Measurements from ENCODE around the gene VMAC. TPM values are rescaled to one million over a fixed set of nuclear protein-coding genes. Genes with fewer than 3 reads are reported as not detected.
A peak's percentile ranks its signal among the peaks of the same experiment; 100 is the strongest.

VMAC gene
- total and polyA plus RNA-seq, 2 of the 13 experiments (the other 11 are each of a cell fraction or from before 2014, with no cell fraction given), result 2.4 TPM

GRCh38 chr19:5880604-5881078 lies 24.0 kb upstream of the VMAC start (continued):
- no peak; the same call in 1 of the 2 replicates for TF ChIP-seq MXD3 (CRISPR knock-in tag; IDR thresholded peaks at IDR 0.05)
- TF ChIP-seq LCORL (IDR thresholded peaks at IDR 0.05), result no peak
- TF ChIP-seq LCORL (CRISPR knock-in tag; IDR thresholded peaks at IDR 0.05), result peak; percentile 97
- TF ChIP-seq ZKSCAN8 (CRISPR knock-in tag; IDR thresholded peaks at IDR 0.05; ENCODE audit: borderline replicate concordance), result peak; percentile 78; the same call in 1 of the 2 replicates
- no peak for TF ChIP-seq GATA4 (IDR thresholded peaks at IDR 0.05; ENCODE audit: borderline replicate concordance, low read depth)
- peak; percentile 82 for TF ChIP-seq HNRNPL (IDR thresholded peaks at IDR 0.05; ENCODE audit: low read depth, low read length)
- TF ChIP-seq RCOR2 (CRISPR knock-in tag; IDR thresholded peaks at IDR 0.05), result peak; percentile 67; the same call in 1 of the 2 replicates
- TF ChIP-seq GZF1 (CRISPR knock-in tag; IDR thresholded peaks at IDR 0.05), result no peak
- TF ChIP-seq CC2D1A (CRISPR knock-in tag; IDR thresholded peaks at IDR 0.05), result no peak
- TF ChIP-seq ZNF589 (CRISPR knock-in tag; conservative IDR thresholded peaks at IDR 0.05), result no peak
- 0 out of 2 replicates have a peak, but pooled peaks have one; percentile 43 for TF ChIP-seq ZNF124 (CRISPR knock-in tag; IDR thresholded peaks at IDR 0.05)
- TF ChIP-seq KDM6A (CRISPR knock-in tag; IDR thresholded peaks at IDR 0.05; ENCODE audit: low read depth), result no peak; the same call in 1 of the 2 replicates
- TF ChIP-seq, protein P1, sequence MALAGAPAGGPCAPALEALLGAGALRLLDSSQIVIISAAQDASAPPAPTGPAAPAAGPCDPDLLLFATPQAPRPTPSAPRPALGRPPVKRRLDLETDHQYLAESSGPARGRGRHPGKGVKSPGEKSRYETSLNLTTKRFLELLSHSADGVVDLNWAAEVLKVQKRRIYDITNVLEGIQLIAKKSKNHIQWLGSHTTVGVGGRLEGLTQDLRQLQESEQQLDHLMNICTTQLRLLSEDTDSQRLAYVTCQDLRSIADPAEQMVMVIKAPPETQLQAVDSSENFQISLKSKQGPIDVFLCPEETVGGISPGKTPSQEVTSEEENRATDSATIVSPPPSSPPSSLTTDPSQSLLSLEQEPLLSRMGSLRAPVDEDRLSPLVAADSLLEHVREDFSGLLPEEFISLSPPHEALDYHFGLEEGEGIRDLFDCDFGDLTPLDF (CRISPR knock-in tag; IDR thresholded peaks at IDR 0.05), result peak; percentile 33; the same call in 1 of the 2 replicates
- TF ChIP-seq POGK (CRISPR knock-in tag; conservative IDR thresholded peaks at IDR 0.05), result no peak; the same call in 1 of the 2 replicates
- TF ChIP-seq ZNF543 (CRISPR knock-in tag; IDR thresholded peaks at IDR 0.05), result peak; percentile 100
- TF ChIP-seq SPEN (CRISPR knock-in tag; IDR thresholded peaks at IDR 0.05; ENCODE audit: low read depth), result peak; percentile 51; the same call in 1 of the 2 replicates
- TF ChIP-seq TSC22D2 (CRISPR knock-in tag; IDR thresholded peaks at IDR 0.05; ENCODE audit: borderline replicate concordance), result no peak
- TF ChIP-seq CBX5 (CRISPR knock-in tag; IDR thresholded peaks at IDR 0.05; ENCODE audit: borderline replicate concordance), result no peak; the same call in 1 of the 2 replicates
- TF ChIP-seq ATF7-NPFF (CRISPR knock-in tag; IDR thresholded peaks at IDR 0.05; ENCODE audit: low read depth), result no peak
- TF ChIP-seq ZNF362 (CRISPR knock-in tag; IDR thresholded peaks at IDR 0.05; ENCODE audit: borderline replicate concordance), result no peak; the same call in 1 of the 2 replicates
- TF ChIP-seq PTBP1 (IDR thresholded peaks at IDR 0.05; ENCODE audit: low read depth, low read length, poor library complexity, severe bottlenecking), result no peak
- no peak; the same call in 1 of the 2 replicates for TF ChIP-seq ARNTL (CRISPR knock-in tag; IDR thresholded peaks at IDR 0.05)
- TF ChIP-seq ZC3H4 (CRISPR knock-in tag; IDR thresholded peaks at IDR 0.05; ENCODE audit: borderline replicate concordance), result no peak
- TF ChIP-seq CREM (IDR thresholded peaks at IDR 0.05), result peak; percentile 73
- no peak for TF ChIP-seq CREM (CRISPR knock-in tag; IDR thresholded peaks at IDR 0.05)
- no peak for TF ChIP-seq HNRNPLL (IDR thresholded peaks at IDR 0.05; ENCODE audit: low read depth, low read length, poor library complexity, severe bottlenecking)
- TF ChIP-seq MEIS1 (CRISPR knock-in tag; IDR thresholded peaks at IDR 0.05; ENCODE audit: borderline replicate concordance), result no peak; the same call in 1 of the 2 replicates
